SU-DHL-6 (cell line): ENCODE data around the gene BDH2.

Experiments
- CTCF ChIP-seq: fragments of 200-600 bp; sonication (generic); IDR thresholded peaks from one replicate; pipeline ENCODE4 v1.5.1; 2017; ENCODE audit warnings: antibody characterized with exemption, mild to moderate bottlenecking, low read length, moderate library complexity; ENCODE audit not compliant: insufficient read depth, poor library complexity, severe bottlenecking
- EZH2phosphoT487 ChIP-seq: fragments of 200-600 bp; sonication (generic), shearing (Covaris generic); conservative IDR thresholded peaks from 2 replicates; pipeline ENCODE4 v1.6.1; 2018; ENCODE audit warnings: mild to moderate bottlenecking, antibody characterized with exemption, low read length, moderate library complexity, mixed read lengths

- TF ChIP-seq CTCF, result no peak
- TF ChIP-seq EZH2phosphoT487, result no peak
Measured at GRCh38 chr4:103067841-103068547, 31.6 kb downstream of the BDH2 start.
